A673 (cell line): ENCODE data around the gene STXBP5. TPM values are rescaled to one million over a fixed set of nuclear protein-coding genes. Genes with fewer than 3 reads are reported as not detected.

Experiments
- BruUV-seq: library from RNA; stranded (reverse); fragments of 400-500 nt; replicated peaks from 2 replicates; lab custom pipeline; 2021; lab: Mats Ljungman, UMichigan
- CTCF ChIA-PET: fragments of 300-600 bp; sonication (Branson Sonifier 250); formaldehyde crosslinking; loops from one replicate; lab custom pipeline; 2022; ENCODE audit warnings: antibody characterized with exemption; lab: Charles Lee
- POLR2A ChIA-PET: fragments of 300-600 bp; sonication (Branson Sonifier 250); formaldehyde crosslinking; loops from one replicate; lab custom pipeline; 2022; ENCODE audit warnings: antibody characterized with exemption; ENCODE audit not compliant: low non-redundant PET; lab: Charles Lee
- DNase-seq: peaks from one replicate; pipeline ENCODE4 v3.0.0-alpha.2; 2015; ENCODE audit warnings: low spot score
- H3K27ac ChIP-seq: fragments of 200-600 bp; sonication (generic); 2 replicates; pipeline ENCODE4 v1.5.1; 2016; ENCODE audit warnings: mixed run types, low read depth, mild to moderate bottlenecking, mixed read lengths, antibody characterized with exemption, low read length; ENCODE audit not compliant: poor library complexity, severe bottlenecking
- H3K27me3 ChIP-seq: fragments of 200-600 bp; sonication (generic); replicated peaks from 2 replicates; pipeline ENCODE4 v1.6.1; 2017; ENCODE audit warnings: mixed run types, low read depth, mild to moderate bottlenecking, mixed read lengths, antibody characterized with exemption, low read length; ENCODE audit not compliant: insufficient read depth, poor library complexity
- H3K36me3 ChIP-seq: fragments of 200-600 bp; sonication (generic); 2 replicates; pipeline ENCODE4 v1.6.1; 2016; ENCODE audit warnings: mixed run types, mild to moderate bottlenecking, mixed read lengths, antibody characterized with exemption, low read length; ENCODE audit not compliant: insufficient read depth, poor library complexity, severe bottlenecking
- H3K4me1 ChIP-seq: fragments of 200-600 bp; sonication (generic); 2 replicates; pipeline ENCODE4 v1.6.1; 2017; ENCODE audit warnings: mixed run types, mild to moderate bottlenecking, mixed read lengths, antibody characterized with exemption, low read length; ENCODE audit not compliant: insufficient read depth, poor library complexity, severe bottlenecking
- H3K4me3 ChIP-seq: fragments of 200-600 bp; sonication (generic); 2 replicates; pipeline ENCODE4 v1.5.1; 2016; ENCODE audit warnings: low read depth, mixed run types, mild to moderate bottlenecking, mixed read lengths, low read length; ENCODE audit not compliant: poor library complexity, severe bottlenecking
- H3K9me3 ChIP-seq: fragments of 200-600 bp; sonication (generic); 2 replicates; pipeline ENCODE4 v1.6.1; 2016; ENCODE audit warnings: mixed run types, low read depth, mild to moderate bottlenecking, mixed read lengths, antibody characterized with exemption, low read length; ENCODE audit not compliant: poor library complexity, severe bottlenecking
- CTCF ChIP-seq: fragments of 300-800, 200-600 bp; sonication (generic); conservative IDR thresholded peaks from 2 replicates; pipeline ENCODE4 v1.5.1; 2017; ENCODE audit warnings: low read depth, mild to moderate bottlenecking, antibody characterized with exemption, low read length, moderate library complexity, mixed read lengths
- EZH2 ChIP-seq: fragments of 200-600 bp; sonication (generic); IDR thresholded peaks from 2 replicates; pipeline ENCODE4 v1.6.1; 2017; ENCODE audit warnings: borderline replicate concordance, low read depth, mild to moderate bottlenecking, mixed read lengths, antibody characterized with exemption, low read length; ENCODE audit not compliant: poor library complexity, severe bottlenecking
- intact Hi-C: fragments of 100-400 bp; cut with micrococcal nuclease; formaldehyde crosslinking; loops from one replicate; pipeline ENCODE4 v1.10.0; 2022; ENCODE audit not compliant: unreplicated experiment
- total RNA-seq: library from RNA; stranded (reverse); gene quantifications from 2 replicates; pipeline ENCODE4 v1.2.3, GENCODE V29; 2021

The STXBP5 gene
- total RNA-seq, 1 experiment from 2014 or later = 14.5 TPM

GRCh38 chr6:147304016-147304415 is 99.8 kb downstream of the STXBP5 start:
- DNase-seq = no peak
- Histone ChIP-seq H3K36me3 (no peaks in the 10 kb centered on the region), H3K9me3 (peaks cover 9% of the 10 kb centered on the region), H3K27ac (no peak overlapping the region), H3K4me3 (no peak overlapping the region), H3K4me1 (no peaks in the 10 kb centered on the region), H3K27me3 (no peaks in the 10 kb centered on the region)
- CTCF ChIA-PET = no interaction called here
- intact Hi-C loops = no loop called here
- TF ChIP-seq CTCF (no peak), EZH2 (no peak)
- POLR2A ChIA-PET = no interaction called here
- BruUV-seq = no TSS peak

DNA sequence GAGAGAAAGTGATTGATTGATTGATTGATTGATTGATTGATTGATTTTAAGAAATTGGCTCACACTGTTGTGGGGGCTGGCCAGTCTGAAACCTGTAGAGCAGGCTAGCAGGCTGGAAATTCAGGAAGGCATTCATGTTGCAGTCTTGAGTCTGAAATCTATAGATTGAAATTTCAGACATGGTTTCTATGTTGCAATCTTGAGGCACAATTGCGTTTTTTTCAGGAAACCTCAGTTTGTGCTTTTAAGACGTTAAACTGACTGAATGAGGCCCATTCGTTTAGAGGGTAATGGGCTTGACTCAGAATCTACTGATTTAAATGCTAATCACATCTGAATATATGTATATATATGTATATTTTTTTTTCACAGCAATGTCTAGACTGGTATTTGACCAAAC is 106.3 kb downstream of the STXBP5 start:
- intact Hi-C loops = no loop called here
- Histone ChIP-seq H3K4me1 (peaks cover 5% of the 10 kb centered on the region), H3K27ac (no peak overlapping the region), H3K4me3 (no peak overlapping the region), H3K9me3 (no peaks in the 10 kb centered on the region), H3K27me3 (no peaks in the 10 kb centered on the region), H3K36me3 (no peaks in the 10 kb centered on the region)
- no peak for DNase-seq
- ChIA-PET POLR2A (no interaction called here), CTCF (no interaction called here)
- BruUV-seq = no TSS peak
- TF ChIP-seq EZH2 (no peak), CTCF (no peak)

GRCh38 chr6:147311218-147311617 is 107.0 kb downstream of the STXBP5 start:
- DNase-seq = no peak

More at GRCh38 chr6:147311218-147311617, 107.0 kb downstream of the STXBP5 start:
- Histone ChIP-seq H3K9me3 (no peaks in the 10 kb centered on the region), H3K27me3 (no peaks in the 10 kb centered on the region), H3K4me3 (no peak overlapping the region), H3K36me3 (no peaks in the 10 kb centered on the region), H3K4me1 (peaks cover 5% of the 10 kb centered on the region), H3K27ac (no peak overlapping the region)
- POLR2A ChIA-PET = no interaction called here
- BruUV-seq = no TSS peak
- intact Hi-C loops = no loop called here
- no peak for TF ChIP-seq CTCF
- no peak for TF ChIP-seq EZH2
- CTCF ChIA-PET = no interaction called here
